GM19467 (cell line): ENCODE data around the gene MTMR2.
A peak's percentile ranks its signal among the peaks of the same experiment; 100 is the strongest.
"Not testable (repeated sequence)": the region's sequence is repeated elsewhere in the genome, so short reads cannot be mapped to it uniquely, and the experiment has no call there.

Experiments
- ATAC-seq: cut with Tn5 transposase; IDR thresholded peaks from one replicate; pipeline ENCODE4 v1.9.1; 2021; ENCODE audit warnings: mild to moderate bottlenecking, moderate library complexity; ENCODE audit not compliant: unreplicated experiment

MTMR2 gene

GRCh38 chr11:95888439-95888838 is 35.5 kb downstream of the MTMR2 start:
- no peak for ATAC-seq

- no peak for ATAC-seq
Observed at GRCh38 chr11:95886462-95886861, 37.4 kb downstream of the MTMR2 start.

GRCh38 chr11:95884802-95885201 is 39.1 kb downstream of the MTMR2 start:
- ATAC-seq: no peak

GRCh38 chr11:95884376-95884775 is 39.5 kb downstream of the MTMR2 start:
- no peak for ATAC-seq

- no peak for ATAC-seq
Observed at GRCh38 chr11:95883381-95883780, 40.5 kb downstream of the MTMR2 start.

- ATAC-seq: no peak
Observed at GRCh38 chr11:95877291-95877690, 46.6 kb downstream of the MTMR2 start.

- not testable (repeated sequence) for ATAC-seq
Observed at GRCh38 chr11:95870877-95871276, 53.0 kb downstream of the MTMR2 start.

- ATAC-seq: no peak
Observed at GRCh38 chr11:95867105-95867504, 56.8 kb downstream of the MTMR2 start.

GRCh38 chr11:95863486-95864140 is 60.3 kb downstream of the MTMR2 start:
- ATAC-seq: no peak

GRCh38 chr11:95860024-95860423 is 63.9 kb downstream of the MTMR2 start:
- not testable (repeated sequence) for ATAC-seq

GRCh38 chr11:95854362-95854761 is 69.5 kb downstream of the MTMR2 start:
- ATAC-seq: not testable (repeated sequence)

GRCh38 chr11:95853862-95854261 is 70.0 kb downstream of the MTMR2 start:
- no peak for ATAC-seq

- no peak for ATAC-seq
Observed at GRCh38 chr11:95853138-95853537, 70.8 kb downstream of the MTMR2 start.

GRCh38 chr11:95850137-95850536 is 73.8 kb downstream of the MTMR2 start:
- ATAC-seq: no peak

GRCh38 chr11:95849087-95849825 is 74.7 kb downstream of the MTMR2 start:
- no peak for ATAC-seq

- no peak for ATAC-seq
Observed at GRCh38 chr11:95845167-95845566, 78.7 kb downstream of the MTMR2 start.

GRCh38 chr11:95835768-95836488 is 88.0 kb downstream of the MTMR2 start:
- ATAC-seq: peak; percentile 95

GRCh38 chr11:95835351-95835750 is 88.6 kb downstream of the MTMR2 start:
- no peak for ATAC-seq

GRCh38 chr11:95833378-95833777 is 90.5 kb downstream of the MTMR2 start:
- no peak for ATAC-seq

- ATAC-seq: no peak
Observed at GRCh38 chr11:95832763-95833162, 91.1 kb downstream of the MTMR2 start.

- ATAC-seq: no peak
Observed at GRCh38 chr11:95831198-95831883, 92.6 kb downstream of the MTMR2 start.
